Measurements from ENCODE around the gene TMEM245.

GRCh38 chr9:109086221-109086620 is 33.5 kb downstream of the TMEM245 start:
- TF ChIP-seq CTCF (IDR thresholded peaks at IDR 0.05), result no peak
- no peak for TF ChIP-seq POLR2AphosphoS5 (IDR thresholded peaks at IDR 0.05)

Measured in esophagus muscularis mucosa (tissue), 3 donors.